ENCODE measurements around the gene CD34. TPM values are rescaled to one million over a fixed set of nuclear protein-coding genes. Genes with fewer than 3 reads are reported as not detected.
"Not testable (repeated sequence)": the region's sequence is repeated elsewhere in the genome, so short reads cannot be mapped to it uniquely, and the experiment has no call there.

The CD34 gene
- total RNA-seq, 1 experiment from 2014 or later, result not detected

DNA sequence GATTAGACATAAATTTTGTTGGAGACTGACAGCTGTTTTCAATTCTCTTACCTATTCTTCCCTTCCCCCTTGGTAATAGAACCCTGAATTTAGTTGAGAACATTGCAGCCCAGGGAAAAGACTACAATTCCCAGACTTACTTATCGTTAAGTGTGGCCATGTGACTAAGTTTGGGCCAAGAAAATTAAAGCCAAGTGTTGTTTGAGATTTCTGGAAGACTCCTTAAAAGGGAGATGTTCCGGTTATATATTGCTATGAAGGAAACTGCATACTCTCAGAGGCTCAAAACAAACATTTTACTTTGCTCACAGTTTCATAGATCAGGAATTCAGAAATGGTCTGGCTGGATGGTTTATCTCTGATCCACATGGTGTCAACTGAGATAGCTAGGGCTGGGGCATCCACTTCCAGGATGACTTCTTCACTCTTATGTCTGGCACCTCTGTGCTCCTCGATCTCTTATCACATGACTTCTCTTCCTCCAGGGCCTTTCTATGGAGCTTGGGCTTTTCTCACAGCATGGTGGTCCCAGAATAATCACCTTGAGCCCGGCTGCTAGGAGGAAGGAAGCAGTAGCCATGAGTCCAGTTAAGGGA is 22.4 kb upstream of the CD34 start:
- no peak for DNase-seq (ENCODE audit: low read depth)

DNA sequence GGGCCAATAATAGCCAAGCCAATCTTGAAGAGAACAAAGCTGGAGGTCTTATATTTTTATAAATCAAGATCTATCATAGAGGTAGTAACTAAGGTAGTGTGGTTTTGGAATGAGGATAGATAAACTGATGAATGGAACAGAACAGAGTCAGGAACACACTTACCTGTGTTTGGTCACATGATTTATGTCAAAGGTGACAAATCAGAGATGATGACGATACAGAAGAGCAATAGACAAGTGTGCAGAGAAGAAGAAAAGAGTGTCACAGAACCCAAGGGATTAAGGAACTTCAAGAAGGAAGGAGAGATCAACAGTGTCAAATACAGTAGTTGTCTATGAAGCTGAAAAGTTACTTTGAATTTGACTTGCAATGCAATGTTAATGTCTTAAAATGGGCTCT is 16.1 kb upstream of the CD34 start:
- no peak for DNase-seq (ENCODE audit: low read depth)

DNA sequence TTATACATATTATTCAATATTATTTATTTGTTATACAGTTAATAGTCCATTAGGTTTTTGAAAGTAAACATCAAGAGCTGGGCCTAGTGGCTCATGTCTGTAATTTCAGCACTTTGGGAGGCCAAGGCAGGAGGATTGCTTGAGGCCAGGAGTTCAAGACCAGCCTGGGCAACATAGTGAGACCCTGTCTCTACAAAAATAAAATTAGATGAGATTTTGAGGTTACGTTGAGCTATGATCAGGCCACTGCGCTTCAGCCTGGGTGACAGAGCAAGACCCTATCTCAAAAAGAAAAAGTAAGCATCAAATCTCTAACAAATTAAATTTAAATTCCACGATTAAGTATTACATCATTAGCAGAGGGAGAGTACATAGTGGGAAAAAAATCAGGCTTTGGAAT is 15.0 kb upstream of the CD34 start:
- DNase-seq (ENCODE audit: low read depth), result not testable (repeated sequence)

DNA sequence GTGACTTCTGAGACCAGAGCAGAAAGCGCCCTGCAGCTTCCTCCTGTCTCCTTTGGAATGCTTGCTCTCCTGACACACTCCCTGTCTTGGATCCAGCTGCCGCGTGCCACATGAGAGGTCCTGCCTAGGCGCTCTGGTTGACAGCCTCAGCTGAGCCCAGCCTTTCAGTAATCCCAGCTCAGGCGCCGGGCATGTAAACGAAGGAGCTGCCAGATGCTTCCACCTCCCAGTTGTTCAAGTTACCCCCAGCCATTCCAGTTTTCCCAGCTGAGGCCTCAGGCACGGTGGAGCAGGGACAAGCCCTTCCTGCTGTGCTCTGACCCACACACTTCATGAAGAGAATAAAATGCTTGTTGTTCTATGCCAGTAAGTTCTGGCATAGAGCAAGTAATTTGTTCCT is 14.3 kb upstream of the CD34 start:
- no peak for DNase-seq (ENCODE audit: low read depth)

DNA sequence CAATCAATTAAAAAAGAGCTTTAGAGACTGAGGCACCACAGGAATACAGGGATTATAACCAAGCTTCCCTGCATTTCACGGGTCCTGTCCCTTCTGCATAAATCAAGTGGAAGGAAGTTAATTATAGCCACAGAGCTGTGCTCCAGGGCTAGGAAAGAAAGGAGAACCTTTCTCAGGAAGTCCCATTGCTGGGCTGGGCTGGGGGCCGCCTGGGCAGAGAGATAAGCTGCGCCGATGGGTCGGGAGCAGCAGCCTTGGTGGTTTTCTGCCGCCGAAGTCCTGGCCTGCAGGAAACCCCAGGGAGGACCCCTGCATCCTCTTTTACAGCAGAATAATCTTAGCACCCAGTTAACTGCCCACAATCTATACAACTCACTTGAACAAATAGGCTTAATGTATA is 12.6 kb upstream of the CD34 start:
- no peak for DNase-seq (ENCODE audit: low read depth)

DNA sequence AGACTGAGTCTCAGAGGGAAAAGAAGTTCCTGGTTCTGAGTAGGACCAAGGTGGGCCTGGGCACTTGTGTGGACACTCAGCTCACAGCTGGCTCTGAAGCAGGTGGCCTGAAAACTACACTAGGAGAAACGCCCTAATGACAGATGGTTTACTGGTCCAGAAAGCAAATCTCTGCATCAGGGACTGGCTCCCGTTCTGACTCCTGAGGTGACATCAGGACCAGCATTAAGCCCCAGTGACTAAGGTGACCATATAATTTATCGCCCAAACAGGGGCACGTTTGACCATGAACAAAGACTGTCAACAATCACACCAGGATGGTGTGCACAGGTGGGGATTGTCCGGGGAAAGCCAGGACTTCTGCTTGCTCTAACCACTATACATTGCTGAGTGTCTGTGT is 12.2 kb upstream of the CD34 start:
- no peak for DNase-seq (ENCODE audit: low read depth)

DNA sequence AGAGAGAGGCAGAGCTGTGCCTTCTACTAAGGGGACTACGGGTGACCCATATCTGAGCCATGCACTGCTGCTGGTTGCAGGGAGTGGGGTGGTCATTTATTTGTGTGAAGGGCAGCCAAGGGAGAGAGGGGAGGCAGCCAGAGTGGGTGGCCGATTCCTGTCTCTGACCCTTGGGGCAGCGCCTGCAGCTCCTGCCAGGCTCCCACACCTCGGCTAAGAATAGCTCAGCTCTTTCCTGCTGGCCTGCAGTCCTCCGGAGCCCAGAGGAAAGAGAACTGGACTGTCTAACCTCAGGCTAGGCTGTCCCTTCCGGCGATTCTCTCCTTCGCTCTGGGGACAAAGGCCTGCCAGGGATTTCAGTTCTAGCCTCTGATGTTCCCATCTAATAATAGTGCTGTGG is 11.6 kb upstream of the CD34 start:
- no peak for DNase-seq (ENCODE audit: low read depth)

DNA sequence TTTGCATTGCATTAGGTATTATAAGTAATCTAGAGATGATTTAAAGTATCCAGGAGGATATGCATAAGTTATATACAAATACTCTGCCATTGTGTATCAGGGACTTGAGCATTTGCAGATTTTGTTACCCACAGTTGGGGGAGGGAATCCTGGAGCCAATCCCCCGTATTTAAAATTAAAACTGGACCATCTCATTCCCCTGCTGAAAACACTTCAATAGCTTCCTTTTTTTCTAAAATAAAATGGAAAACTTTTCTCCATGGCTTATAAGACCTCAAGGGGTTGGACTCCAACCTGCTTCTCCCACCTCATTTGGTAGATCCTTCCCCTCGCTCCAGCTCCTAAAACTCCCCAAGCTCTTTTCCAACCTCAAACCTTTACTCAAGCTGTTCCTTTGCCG is 10.4 kb upstream of the CD34 start:
- DNase-seq (ENCODE audit: low read depth), result no peak

DNA sequence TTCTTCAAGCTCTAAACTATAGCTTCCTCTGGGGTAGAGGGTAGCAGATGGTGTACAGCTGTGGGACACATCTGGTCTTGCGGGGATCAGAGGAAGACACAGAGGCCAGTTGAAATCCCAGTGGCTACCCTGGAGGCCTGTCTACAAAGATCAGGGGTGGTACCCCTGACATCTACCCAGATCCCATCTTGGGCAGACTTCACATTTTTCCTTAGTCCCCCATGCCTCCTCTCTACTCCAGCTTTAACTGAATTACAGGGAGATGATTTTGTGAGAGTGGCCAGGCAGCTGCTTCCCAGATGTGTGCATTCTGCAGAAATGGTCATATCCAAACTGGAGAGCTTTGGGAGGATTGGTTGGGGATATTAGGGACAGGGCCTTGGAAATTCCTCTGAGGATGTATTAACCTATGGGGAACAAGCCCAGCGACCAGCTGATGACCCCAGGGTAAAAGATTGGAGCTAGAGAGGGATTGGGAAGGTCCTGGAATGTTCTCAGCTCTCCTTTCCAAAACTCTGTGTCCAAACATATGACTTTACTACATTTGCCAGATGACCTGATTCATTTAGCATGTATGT is 9.6 kb upstream of the CD34 start:
- DNase-seq (ENCODE audit: low read depth), result no peak

DNA sequence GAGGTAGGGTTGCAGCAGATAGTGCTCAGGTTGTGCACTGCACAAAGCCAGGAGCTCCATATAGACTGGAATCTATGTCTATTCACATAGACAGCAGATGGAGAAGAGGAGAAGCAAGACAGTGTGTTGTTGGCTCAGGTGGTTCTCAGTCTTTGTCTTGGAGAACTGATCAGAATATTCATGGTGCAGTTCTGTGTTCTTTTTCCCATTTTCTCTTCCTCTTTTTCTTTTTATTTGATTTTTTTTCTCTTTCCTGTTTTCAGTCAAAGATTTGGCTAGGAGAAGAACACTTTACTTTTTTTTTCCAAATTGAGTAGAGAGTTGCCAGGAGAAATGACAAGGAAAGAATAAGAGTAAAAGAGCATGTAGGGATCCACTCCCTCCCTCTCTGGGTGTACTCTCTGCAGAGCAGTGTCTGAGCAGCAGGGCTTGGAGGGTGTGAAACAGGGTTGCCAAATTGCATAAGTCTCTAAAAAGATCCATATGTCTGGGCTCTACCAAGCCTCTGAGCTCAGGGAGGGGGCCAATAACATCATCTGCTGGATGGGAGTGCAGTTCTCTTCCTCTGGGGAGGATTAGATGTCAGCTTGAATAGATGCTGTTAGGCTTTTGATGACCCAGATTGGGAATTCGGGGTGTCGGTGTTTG is 8.7 kb upstream of the CD34 start:
- DNase-seq (ENCODE audit: low read depth), result no peak

DNA sequence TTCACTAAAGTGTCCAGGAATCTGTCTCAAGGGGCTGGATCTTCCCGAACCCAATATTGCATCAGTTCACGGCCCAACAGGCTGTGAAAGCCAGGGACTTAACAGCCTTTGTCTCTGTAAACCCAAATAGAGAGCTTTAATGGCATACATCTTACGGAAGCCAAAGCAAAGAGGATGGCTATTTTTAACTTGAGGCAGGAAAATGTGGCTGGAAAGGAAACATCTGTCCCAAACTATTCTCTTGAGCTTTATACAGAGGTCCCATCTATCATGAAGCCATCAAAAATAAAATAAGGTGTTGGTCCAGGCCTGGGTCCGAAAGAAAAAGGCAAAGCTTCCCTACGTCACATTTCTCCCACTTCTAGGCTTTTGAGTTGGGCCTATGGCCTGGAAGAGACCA is 7.7 kb upstream of the CD34 start:
- no peak for DNase-seq (ENCODE audit: low read depth)

DNA sequence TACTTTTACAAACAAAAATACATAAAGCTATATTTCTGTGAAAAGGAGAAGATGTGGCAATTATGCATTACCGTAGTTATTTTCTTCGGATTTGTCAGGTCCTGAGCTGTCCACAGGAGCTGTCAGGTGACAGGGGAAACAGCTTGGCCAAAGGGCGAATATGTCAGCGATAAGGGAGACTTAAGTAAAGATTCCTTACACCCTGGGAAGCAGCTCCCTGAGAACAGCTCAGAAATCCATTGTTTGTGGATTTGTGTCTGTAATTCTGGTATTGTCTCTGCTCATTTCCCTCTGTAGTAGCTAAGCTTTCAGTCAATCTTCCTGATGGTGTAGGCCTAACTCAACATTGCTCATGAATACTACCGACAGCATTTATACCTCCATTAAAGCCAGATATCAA is 7.1 kb upstream of the CD34 start:
- no peak for DNase-seq (ENCODE audit: low read depth)

DNA sequence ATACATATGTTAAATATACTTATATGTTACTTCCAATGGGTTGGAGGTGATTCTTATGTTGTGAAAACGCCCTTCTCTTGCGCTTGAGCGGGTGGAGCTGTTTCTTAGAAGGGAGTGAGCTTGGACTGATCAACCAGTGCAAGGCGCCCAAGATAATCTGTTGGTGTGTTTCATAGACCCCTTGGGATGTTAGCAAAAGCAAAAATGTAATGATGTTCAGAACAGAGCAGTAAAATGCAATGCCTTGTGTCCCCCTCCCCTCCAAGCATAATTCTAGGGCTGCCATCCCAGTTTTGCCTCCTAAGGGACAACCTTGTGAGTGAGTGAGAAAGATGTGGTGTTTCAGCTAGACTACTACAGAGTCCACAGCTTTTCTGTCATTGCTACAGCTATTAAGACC is 6.2 kb upstream of the CD34 start:
- DNase-seq (ENCODE audit: low read depth), result no peak

DNA sequence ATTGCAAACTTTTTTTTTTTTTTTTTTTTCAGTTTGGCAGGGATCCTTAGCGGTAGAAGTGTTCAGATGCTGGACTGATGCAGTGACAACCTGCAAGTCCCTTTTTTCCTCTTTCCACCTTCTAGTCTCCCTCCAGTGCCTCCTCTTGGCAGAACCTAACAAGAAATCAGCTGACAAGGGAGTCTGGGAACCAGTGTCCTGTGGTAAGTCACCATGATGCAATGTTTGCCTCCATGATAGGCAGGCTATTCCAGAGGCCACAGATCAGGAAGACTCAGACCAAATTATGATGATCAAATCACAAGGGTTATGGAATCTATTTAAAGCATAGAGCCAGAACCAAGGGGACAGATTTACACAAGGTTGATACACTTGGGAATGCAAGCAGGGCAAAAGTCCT is 3.0 kb upstream of the CD34 start:
- no peak for DNase-seq (ENCODE audit: low read depth)

DNA sequence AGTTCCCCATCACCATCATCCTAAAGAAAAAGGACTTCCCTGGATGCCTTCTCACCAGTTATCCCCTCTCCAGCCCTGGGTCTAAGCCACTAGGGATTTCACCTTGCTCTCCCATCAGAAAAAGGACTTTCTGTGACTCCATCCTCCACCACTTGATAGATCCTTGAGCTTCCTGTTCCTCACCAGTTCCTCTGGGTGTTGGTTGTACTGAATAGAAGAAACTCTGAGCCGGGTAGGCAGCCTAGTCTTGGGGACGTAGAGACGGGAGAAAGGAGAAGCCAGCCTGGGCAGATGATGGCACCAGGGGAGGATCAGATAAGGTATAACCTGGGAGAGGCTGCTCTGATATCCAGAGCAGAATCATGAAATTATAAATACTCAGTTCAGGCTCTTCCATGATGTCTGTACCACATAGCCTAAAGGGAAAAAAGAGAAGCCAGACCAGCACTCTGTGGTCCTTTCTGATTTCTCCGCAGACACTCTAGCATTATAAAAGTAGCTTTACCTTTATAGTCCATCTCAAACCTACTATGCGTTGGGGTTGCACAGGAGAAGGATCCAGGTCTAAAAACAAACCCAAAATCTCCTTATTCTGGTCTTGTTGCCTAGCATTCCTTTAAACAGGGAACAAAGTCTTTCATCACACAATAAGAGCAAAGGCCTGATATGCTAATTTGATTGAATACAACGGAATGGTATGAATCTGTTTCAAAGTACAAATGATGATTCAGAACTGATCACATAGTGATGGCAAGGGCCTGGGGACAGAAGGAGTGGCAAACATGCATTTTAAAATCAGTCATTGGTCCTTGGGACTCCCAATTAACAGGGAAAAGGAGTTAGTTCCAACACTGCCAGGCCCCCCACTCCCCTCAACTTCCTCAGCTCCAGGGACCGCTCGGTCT is 1.2 kb upstream of the CD34 start:
- DNase-seq (ENCODE audit: low read depth), result no peak

DNA sequence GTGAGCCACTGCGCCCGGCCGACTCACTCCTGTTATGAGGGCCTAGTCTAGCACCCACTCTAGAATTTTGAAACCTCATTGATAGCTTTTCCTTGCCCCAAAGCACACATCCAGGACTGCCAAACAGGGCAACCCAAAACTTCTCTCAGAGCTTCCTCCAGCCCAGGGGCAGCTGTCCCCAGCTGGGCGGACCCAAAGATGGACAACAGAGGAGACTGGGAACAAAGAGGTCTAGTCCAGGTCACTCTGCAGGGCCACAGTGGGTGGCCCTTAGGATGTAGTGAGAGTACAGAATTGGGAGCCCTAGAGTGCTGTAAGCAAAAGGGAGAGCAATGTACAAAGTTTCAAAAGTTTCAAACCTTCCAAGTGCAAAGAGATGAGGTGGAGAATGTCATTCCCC is 1.2 kb downstream of the CD34 start:
- DNase-seq (ENCODE audit: low read depth), result no peak

DNA sequence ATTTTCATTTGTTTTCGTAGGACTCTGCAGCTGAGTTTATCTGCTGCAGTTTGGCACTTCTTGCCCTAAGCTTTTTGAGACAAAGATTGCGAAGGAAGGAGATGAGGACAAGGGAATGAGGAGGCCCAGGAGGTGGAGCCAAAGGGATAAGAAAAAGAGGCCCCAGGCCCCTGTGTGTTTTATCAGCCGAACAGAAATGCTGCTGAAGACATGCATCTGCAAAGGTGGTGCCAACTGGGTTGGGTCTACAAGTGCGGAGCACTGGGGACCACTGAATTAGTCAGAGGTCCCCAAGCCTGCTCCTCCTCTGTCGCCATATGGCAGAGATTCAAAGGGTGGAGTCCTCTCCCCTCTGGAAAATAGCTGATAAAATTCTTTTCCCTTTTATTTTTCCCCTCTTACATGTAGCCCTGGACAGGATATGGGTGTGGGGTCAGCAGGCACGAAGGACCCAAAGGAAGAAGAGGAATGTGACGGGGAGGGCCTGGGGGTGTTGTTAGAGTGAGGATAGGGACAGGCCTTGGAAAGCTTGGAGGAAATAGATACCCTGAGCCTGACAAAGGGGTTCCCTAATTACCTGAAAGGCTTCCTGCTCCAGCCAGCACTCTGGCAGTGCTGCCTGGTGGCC is 2.7 kb downstream of the CD34 start:
- no peak for DNase-seq (ENCODE audit: low read depth)

DNA sequence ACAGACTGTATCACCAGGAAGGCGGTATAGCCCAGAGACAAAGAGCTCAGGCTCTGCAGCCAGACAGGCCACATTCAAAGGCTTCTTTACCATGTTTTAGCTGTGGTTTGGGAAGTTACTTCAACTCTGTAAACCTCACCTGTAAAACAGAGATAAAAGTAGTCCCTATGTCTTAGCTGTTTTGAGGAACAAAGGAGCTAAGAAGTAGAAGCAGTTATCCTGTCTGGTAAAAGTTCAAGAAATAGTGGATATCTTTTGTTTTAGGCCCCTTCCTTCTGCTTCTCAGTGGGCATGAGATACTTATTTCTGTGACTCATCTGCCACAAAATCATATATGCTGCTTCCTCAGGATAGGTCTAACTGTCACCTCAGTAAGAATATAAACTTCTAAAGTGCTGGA is 6.5 kb downstream of the CD34 start:
- no peak for DNase-seq (ENCODE audit: low read depth)

DNA sequence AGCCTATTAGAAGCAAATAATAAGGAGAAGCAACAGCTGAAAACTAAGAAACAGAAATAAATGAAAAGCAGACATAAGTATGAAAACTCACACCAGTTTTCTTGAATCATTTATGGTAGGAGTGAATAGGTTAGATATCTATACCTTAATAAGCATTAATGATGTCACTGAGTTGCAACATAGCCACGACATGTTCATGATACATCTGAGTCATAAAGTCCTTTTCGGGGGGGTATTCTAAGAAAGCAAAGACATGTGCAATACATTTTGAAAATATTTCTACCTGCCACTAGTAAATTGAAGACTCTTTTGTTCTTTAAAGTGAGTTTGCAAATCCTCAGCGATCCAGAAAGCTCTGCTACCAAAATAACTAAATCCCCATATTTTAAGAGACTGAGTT is 7.2 kb downstream of the CD34 start:
- no peak for DNase-seq (ENCODE audit: low read depth)

DNA sequence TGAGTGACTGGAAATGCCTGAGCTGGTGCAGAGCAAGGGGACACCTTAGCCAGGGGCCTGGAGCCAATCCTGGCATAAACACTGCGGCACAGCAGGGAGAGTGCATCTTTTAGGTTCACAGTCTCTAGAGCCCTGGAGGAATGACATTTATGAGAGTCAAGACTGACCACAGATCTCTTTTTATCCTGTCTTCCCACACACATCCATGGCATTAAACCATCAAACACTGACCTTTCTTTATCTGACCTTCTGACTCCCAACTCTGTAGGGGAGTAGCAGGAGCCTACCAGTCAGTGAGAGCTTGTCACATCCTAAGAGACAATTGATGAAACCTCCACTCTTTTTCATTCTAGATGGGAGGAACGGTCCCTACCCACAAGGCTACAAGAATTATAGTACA is 7.9 kb downstream of the CD34 start:
- DNase-seq (ENCODE audit: low read depth), result no peak

DNA sequence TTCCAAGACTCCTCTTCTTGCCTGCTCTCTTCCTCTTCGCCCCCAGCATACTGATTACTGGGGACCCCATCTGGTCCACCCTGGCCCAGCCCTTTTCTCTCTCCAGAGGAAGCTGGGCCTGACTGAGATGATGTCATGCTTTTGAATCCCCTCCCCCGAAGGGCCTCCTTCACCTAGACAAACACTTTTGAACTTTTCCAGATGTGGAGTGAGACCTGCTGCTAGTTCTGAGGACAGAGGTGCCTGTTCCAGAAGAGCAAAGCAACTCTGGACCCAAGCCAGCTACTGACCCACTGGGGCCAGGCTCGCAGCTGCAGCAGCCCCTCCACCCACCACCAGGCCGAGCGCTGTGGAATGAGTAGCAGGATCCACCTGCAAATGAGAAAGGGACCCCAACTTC is 8.4 kb downstream of the CD34 start:
- no peak for DNase-seq (ENCODE audit: low read depth)

DNA sequence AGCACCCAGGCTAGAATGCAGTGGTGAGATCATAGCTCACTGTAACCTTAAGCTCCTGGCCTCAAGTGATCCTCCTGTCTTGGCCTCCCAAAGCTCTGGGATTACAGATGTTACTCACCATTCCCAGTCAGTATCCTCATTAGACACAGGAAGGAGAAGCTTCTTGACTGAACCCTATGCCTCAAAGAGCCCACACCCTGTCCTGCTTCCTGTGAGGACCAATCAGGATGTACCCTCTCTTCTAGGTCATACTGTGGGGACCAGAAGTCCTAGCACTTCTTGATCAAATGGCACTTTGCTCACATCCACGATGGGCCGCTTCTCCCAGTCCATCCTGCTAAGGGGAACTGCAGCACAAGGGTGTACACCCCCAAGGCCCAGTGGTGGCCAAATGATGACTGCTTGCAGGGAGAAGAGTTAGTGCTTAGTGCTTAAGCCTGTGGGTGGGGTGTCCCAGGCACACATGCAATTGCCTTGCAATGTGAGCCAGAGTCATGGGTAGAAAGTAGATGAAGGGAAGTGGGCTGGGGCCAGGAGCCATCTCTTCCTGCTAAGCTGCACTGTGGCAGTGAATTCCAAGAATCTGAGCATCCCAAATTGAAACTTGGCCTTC is 9.8 kb downstream of the CD34 start:
- no peak for DNase-seq (ENCODE audit: low read depth)
